KMS-11 (cell line): ENCODE measurements around the gene TIMP1.

Source experiments
- H2AFZ ChIP-seq: fragments of 200-600 bp; sonication (generic); 2 replicates; pipeline ENCODE4 v1.6.1; 2016; ENCODE audit warnings: antibody characterized with exemption, mixed run types, low read depth
- H3K27ac ChIP-seq: fragments of 200-600 bp; sonication (generic); 2 replicates; pipeline ENCODE4 v1.6.1; 2016; ENCODE audit warnings: mild to moderate bottlenecking, mixed run types
- H3K27me3 ChIP-seq: fragments of 200-600 bp; sonication (generic); 2 replicates; pipeline ENCODE4 v1.6.1; 2017; ENCODE audit warnings: mild to moderate bottlenecking, low read depth, mixed run types, moderate library complexity; ENCODE audit not compliant: insufficient read depth
- H3K36me3 ChIP-seq: fragments of 200-600 bp; sonication (generic); 2 replicates; pipeline ENCODE4 v1.6.1; 2017; ENCODE audit warnings: mild to moderate bottlenecking, mixed run types; ENCODE audit not compliant: insufficient read depth
- H3K4me1 ChIP-seq: fragments of 200-600 bp; sonication (generic); 2 replicates; pipeline ENCODE4 v1.6.1; 2016; ENCODE audit warnings: mild to moderate bottlenecking, low read depth, mixed run types; ENCODE audit not compliant: poor library complexity, severe bottlenecking
- H3K4me2 ChIP-seq: fragments of 200-600 bp; sonication (generic); 2 replicates; pipeline ENCODE4 v1.7.0; 2016; ENCODE audit warnings: mild to moderate bottlenecking, mixed run types
- H3K4me3 ChIP-seq: fragments of 200-600 bp; sonication (generic); IDR thresholded peaks from 2 replicates; pipeline ENCODE4 v1.6.1; 2017; ENCODE audit warnings: low read depth, low read length, mixed read lengths; ENCODE audit not compliant: insufficient read depth
- H3K79me2 ChIP-seq: fragments of 200-600 bp; sonication (generic); 2 replicates; pipeline ENCODE4 v1.6.1; 2016; ENCODE audit warnings: low read depth, mixed run types; ENCODE audit not compliant: insufficient read depth
- H3K9ac ChIP-seq: fragments of 200-600 bp; sonication (generic); 2 replicates; pipeline ENCODE4 v1.6.1; 2016; ENCODE audit warnings: mild to moderate bottlenecking, mixed run types
- H4K20me1 ChIP-seq: fragments of 200-600 bp; sonication (generic); 2 replicates; pipeline ENCODE4 v1.6.1; 2016; ENCODE audit warnings: mild to moderate bottlenecking, mixed run types; ENCODE audit not compliant: insufficient read depth
- CTCF ChIP-seq: fragments of 200-600 bp; sonication (generic); conservative IDR thresholded peaks from 2 replicates; pipeline ENCODE4 v1.6.1; 2017; ENCODE audit warnings: low read depth, mild to moderate bottlenecking, antibody characterized with exemption, low read length, moderate library complexity, mixed read lengths

The TIMP1 gene

GRCh38 chrX:47590984-47591383 lies 8.7 kb downstream of the TIMP1 start:
- Histone ChIP-seq H3K27ac (no peak overlapping the region), H2AFZ (no peak overlapping the region), H3K4me1 (no peaks in the 10 kb centered on the region), H3K9ac (no peak overlapping the region), H3K36me3 (no peaks in the 10 kb centered on the region), H4K20me1 (no peaks in the 10 kb centered on the region), H3K27me3 (no peaks in the 10 kb centered on the region), H3K79me2 (no peaks in the 10 kb centered on the region), H3K4me2 (no peak overlapping the region), H3K4me3 (no peak overlapping the region)
- no peak for TF ChIP-seq CTCF

GRCh38 chrX:47593522-47593921 lies 11.3 kb downstream of the TIMP1 start:
- H3K4me3 ChIP-seq: no peak overlapping the region
- H3K36me3 ChIP-seq: no peaks in the 10 kb centered on the region
- H3K27me3 ChIP-seq: no peaks in the 10 kb centered on the region
- no peak overlapping the region for H3K9ac ChIP-seq
- no peaks in the 10 kb centered on the region for H3K4me1 ChIP-seq
- no peaks in the 10 kb centered on the region for H4K20me1 ChIP-seq
- H3K4me2 ChIP-seq: no peak overlapping the region
- no peaks in the 10 kb centered on the region for H3K79me2 ChIP-seq
- no peak for TF ChIP-seq CTCF
- no peak overlapping the region for H2AFZ ChIP-seq
- H3K27ac ChIP-seq: no peak overlapping the region

GRCh38 chrX:47595716-47596251 lies 13.5 kb downstream of the TIMP1 start:
- H3K4me2 ChIP-seq: no peak overlapping the region
- no peaks in the 10 kb centered on the region for H3K27me3 ChIP-seq
- no peaks in the 10 kb centered on the region for H3K36me3 ChIP-seq
- TF ChIP-seq CTCF: no peak
- no peak overlapping the region for H3K4me3 ChIP-seq
- no peaks in the 10 kb centered on the region for H3K4me1 ChIP-seq
- H4K20me1 ChIP-seq: no peaks in the 10 kb centered on the region
- H3K79me2 ChIP-seq: no peaks in the 10 kb centered on the region
- H3K9ac ChIP-seq: no peak overlapping the region
- no peak overlapping the region for H3K27ac ChIP-seq
- no peak overlapping the region for H2AFZ ChIP-seq

GRCh38 chrX:47596256-47596655 lies 14.0 kb downstream of the TIMP1 start:
- Histone ChIP-seq H3K79me2 (no peaks in the 10 kb centered on the region), H4K20me1 (no peaks in the 10 kb centered on the region), H2AFZ (no peak overlapping the region), H3K27me3 (no peaks in the 10 kb centered on the region), H3K9ac (no peak overlapping the region), H3K36me3 (no peaks in the 10 kb centered on the region), H3K4me1 (no peaks in the 10 kb centered on the region), H3K27ac (no peak overlapping the region), H3K4me3 (no peak overlapping the region), H3K4me2 (no peak overlapping the region)
- TF ChIP-seq CTCF: no peak
